ENCODE results near the gene CDKN1B. TPM values are rescaled to one million over a fixed set of nuclear protein-coding genes. Genes with fewer than 3 reads are reported as not detected.

The CDKN1B gene
- total and polyA plus RNA-seq, 2 of the 4 experiments (the other 2 are of a cell fraction): 13.9 to 17.4 TPM

GRCh38 chr12:12733118-12733517, 15.9 kb downstream of the CDKN1B start:
- Histone ChIP-seq H3K36me3 (ENCODE audit: control insufficient read depth, insufficient read depth, low read length) (no peaks in the 10 kb centered on the region), H4K5ac (ENCODE audit: low read depth, low read length) (no peak overlapping the region), H2AK5ac (ENCODE audit: low read depth, low read length) (no peak overlapping the region), H3K9me1 (ENCODE audit: insufficient read depth, low read length) (peaks cover 9% of the 10 kb centered on the region), H4K20me1 (ENCODE audit: insufficient read depth, low read length) (0 out of 2 replicates have a peak, but pooled peaks cover 3% of the 10 kb centered on the region), H4K91ac (ENCODE audit: insufficient read depth, low read depth, low read length) (no peak overlapping the region; the same call in 1 of the 2 replicates), H3K79me1 (ENCODE audit: low read depth in 1 of 2, low read length in 2 of 2) (peaks cover 37 to 61% of the 10 kb centered on the region in 2 experiments), H3K14ac (replicated peaks; ENCODE audit: low read depth, low read length) (no peak overlapping the region), H3K23ac (ENCODE audit: low read depth, low read length) (no peak overlapping the region), H2AK9ac (replicated peaks; ENCODE audit: low read depth, low read length, poor library complexity) (no peak overlapping the region), H2AFZ (replicated peaks; ENCODE audit: low read length, poor library complexity) (no peak overlapping the region), H3K4me1 (ENCODE audit: control insufficient read depth, insufficient read depth, low read length) (peaks cover 15% of the 10 kb centered on the region), H4K8ac (ENCODE audit: low read depth in 2 of 2, low read length in 2 of 2) (0 out of 4 replicates have a peak overlapping the region, but pooled peaks of 1 of the 2 experiments have one; percentile 35), H2BK120ac (ENCODE audit: low read depth, low read length) (peak overlapping the region; percentile 41; the same call in 1 of the 2 replicates), H3K27ac (ENCODE audit: insufficient read depth, low read length) (no peak overlapping the region), H3K4me3 (ENCODE audit: insufficient read depth, low read depth, low read length) (no peak overlapping the region), H3K56ac (ENCODE audit: extremely low read depth, insufficient read depth, low read length) (no peak overlapping the region), H3K27me3 (ENCODE audit: control insufficient read depth, insufficient read depth, low read length) (no peaks in the 10 kb centered on the region), H3K18ac (ENCODE audit: low read depth, low read length) (no peak overlapping the region), H2BK15ac (ENCODE audit: low read depth, low read length) (no peak overlapping the region), H3K9ac (ENCODE audit: low read depth, low read length) (no peak overlapping the region), H3K9me3 (ENCODE audit: control insufficient read depth, insufficient read depth, low read length) (no peaks in the 10 kb centered on the region), H2BK20ac (ENCODE audit: low read depth, low read length) (peak overlapping the region; percentile 41; the same call in 1 of the 2 replicates), H2BK5ac (ENCODE audit: low read depth, low read length, poor library complexity, severe bottlenecking) (no peak overlapping the region), H3K4ac (ENCODE audit: low read depth, low read length) (no peak overlapping the region), H3K4me2 (ENCODE audit: low read depth, low read length) (no peak overlapping the region)
- intact Hi-C loops (cut with micrococcal nuclease) (no loop called here), in situ Hi-C loops (cut with MboI; ENCODE audit: low sequenced_read_pairs) (no loop called here), dilution Hi-C loops (cut with HindIII; ENCODE audit: low sequenced_read_pairs, unreplicated experiment) (no loop called here)
- no peak for ATAC-seq (ENCODE audit: low read depth)
- POLR2A ChIA-PET (ENCODE audit: unreplicated experiment): no interaction called here
- WGBS, 2 experiments (ENCODE audit: extremely low coverage in 2 of 2, insufficient read length in 1 of 2): no CpG with 5 or more reads among the region's 2 CpGs
- BruUV-seq (replicated peaks): no TSS peak
- DNase-seq: no peak
- TF ChIP-seq MAZ (IDR thresholded peaks at IDR 0.05; ENCODE audit: borderline replicate concordance, low read depth, low read length) (no peak), RAD21 (IDR thresholded peaks at IDR 0.05; ENCODE audit: low read length) (no peak), USF2 (IDR thresholded peaks at IDR 0.05; ENCODE audit: low read depth, low read length) (no peak), CHD1 (IDR thresholded peaks at IDR 0.05; ENCODE audit: low read depth, low read length) (no peak)
- CTCF ChIA-PET: interaction anchor here (1.0 kb wide), 1 partner anchor 11 kb away, joined by 3 read pairs; no protein-coding TSS in a partner anchor
